Measurements from ENCODE around the gene CHMP1A. TPM values are rescaled to one million over a fixed set of nuclear protein-coding genes. Genes with fewer than 3 reads are reported as not detected.
"Not testable (repeated sequence)": the region's sequence is repeated elsewhere in the genome, so short reads cannot be mapped to it uniquely, and the experiment has no call there.

The CHMP1A gene
- polyA plus RNA-seq, 1 donor = 51.3 TPM

DNA sequence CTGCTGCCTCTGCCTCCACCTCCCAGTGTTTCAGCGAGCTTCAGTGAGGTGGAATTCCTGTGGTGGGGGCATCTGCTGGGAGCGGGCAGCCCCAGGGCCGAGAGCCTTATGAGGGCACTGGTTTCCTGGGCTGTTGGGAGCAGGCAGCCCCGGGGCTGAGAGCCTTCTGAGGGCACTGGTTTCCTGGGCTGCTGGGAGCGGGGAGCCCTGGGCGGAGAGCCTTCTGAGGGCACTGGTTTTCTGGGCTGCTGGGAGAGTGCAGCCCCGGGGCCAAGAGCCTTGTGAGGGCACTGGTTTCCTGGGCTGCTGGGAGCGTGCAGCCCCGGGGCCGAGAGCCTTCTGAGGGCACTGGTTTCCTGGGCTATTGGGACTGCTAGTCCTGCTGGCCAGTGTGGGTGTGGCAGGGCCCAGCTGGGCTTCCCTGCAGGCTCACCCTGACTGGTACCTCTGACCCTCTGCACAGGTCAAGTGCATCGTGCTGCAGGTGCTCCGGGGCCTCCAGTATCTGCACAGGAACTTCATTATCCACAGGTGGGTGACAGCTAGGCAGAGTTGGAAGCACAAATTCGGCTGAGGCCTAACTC is 34.6 kb upstream of the CHMP1A start:
- DNase-seq = no peak

DNA sequence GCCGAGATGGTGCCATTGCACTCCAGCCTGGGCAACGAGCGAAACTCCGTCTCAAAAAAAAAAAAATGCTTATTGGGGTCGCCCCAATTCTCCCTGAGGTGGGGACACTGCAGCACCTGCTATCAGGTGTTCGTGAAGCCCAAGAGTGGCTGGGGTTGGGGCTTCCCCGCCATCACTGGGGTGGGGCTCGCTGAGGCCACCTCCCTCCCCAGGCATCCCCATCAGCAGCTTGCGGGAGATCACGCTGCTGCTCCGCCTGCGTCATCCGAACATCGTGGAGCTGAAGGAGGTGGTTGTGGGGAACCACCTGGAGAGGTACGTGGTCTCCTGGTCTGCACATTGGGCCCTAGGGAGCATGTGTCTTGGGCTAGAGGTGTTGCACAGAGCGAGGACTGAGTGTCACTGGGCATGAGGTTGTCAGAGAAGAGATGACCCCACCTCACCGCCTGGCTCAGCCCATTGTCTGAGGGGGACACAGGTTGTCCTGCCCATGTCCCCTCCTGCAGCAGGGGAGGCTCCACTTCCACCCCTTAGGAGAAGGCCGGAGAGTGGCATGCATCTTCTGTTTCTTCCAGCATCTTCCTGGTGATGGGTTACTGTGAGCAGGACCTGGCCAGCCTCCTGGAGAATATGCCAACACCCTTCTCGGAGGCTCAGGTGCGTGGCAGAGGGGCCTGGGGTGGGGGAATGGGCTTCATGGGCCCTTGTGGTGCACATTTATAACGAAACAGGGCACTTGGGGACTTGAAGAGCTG is 33.9 kb upstream of the CHMP1A start:
- DNase-seq = no peak

GRCh38 chr16:89690392-89690901 is 32.9 kb upstream of the CHMP1A start:
- DNase-seq = no peak

- DNase-seq = not testable (repeated sequence)
Observed at GRCh38 chr16:89689621-89690020, 32.1 kb upstream of the CHMP1A start.

- DNase-seq = no peak
Observed at GRCh38 chr16:89689142-89689541, 31.6 kb upstream of the CHMP1A start.

- DNase-seq = no peak
Observed at GRCh38 chr16:89688395-89688794, 30.9 kb upstream of the CHMP1A start.

- no peak for DNase-seq
Observed at GRCh38 chr16:89687092-89687940, 29.8 kb upstream of the CHMP1A start.

GRCh38 chr16:89686520-89687091 is 29.1 kb upstream of the CHMP1A start, which contains the start of gene CDK10:
Gene CDK10, plus strand, starts transcription at chr16:89686689. Its CDS starts 22 bp downstream, at chr16:89686711.
- peak; percentile 94 for DNase-seq

DNA sequence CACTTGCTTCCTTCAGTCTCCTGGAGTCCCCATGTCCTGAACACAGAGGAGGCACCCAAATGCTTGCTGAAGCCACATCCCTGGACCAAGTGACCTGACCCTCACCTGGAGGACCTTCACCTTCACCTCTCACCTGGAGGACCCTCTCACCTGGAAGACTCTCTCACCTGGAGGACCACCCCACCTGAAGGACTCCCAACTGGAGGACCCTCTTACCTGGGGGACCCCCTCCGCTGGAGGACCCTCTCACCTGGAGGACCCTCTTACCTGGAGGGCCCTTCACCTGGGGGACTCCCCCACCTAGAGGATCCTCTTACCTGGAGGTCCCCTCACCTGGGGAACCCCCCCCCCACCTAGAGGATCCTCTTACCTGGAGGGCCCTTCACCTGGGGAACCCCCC is 28.4 kb upstream of the CHMP1A start:
- no peak for DNase-seq

- DNase-seq = no peak
Observed at GRCh38 chr16:89678258-89678657, 20.8 kb upstream of the CHMP1A start.

GRCh38 chr16:89672177-89672941 is 14.9 kb upstream of the CHMP1A start:
- no peak for DNase-seq

DNA sequence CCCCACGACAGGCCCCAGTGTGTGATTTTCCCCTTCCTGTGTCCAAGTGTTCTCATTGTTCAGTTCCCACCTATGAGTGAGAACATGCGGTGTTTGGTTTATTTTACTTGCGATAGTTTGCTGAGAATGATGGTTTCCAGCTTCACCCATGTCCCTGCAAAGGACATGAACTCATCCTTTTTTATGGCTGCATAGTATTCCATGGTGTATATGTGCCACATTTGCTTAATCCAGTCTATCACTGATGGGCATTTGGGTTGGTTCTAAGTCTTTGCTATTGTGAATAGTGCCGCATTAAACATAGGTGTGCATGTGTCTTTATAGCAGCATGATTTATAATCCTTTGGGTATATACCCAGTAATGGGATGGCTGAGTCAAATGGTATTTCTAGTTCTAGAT is 14.1 kb upstream of the CHMP1A start:
- DNase-seq = not testable (repeated sequence)

DNA sequence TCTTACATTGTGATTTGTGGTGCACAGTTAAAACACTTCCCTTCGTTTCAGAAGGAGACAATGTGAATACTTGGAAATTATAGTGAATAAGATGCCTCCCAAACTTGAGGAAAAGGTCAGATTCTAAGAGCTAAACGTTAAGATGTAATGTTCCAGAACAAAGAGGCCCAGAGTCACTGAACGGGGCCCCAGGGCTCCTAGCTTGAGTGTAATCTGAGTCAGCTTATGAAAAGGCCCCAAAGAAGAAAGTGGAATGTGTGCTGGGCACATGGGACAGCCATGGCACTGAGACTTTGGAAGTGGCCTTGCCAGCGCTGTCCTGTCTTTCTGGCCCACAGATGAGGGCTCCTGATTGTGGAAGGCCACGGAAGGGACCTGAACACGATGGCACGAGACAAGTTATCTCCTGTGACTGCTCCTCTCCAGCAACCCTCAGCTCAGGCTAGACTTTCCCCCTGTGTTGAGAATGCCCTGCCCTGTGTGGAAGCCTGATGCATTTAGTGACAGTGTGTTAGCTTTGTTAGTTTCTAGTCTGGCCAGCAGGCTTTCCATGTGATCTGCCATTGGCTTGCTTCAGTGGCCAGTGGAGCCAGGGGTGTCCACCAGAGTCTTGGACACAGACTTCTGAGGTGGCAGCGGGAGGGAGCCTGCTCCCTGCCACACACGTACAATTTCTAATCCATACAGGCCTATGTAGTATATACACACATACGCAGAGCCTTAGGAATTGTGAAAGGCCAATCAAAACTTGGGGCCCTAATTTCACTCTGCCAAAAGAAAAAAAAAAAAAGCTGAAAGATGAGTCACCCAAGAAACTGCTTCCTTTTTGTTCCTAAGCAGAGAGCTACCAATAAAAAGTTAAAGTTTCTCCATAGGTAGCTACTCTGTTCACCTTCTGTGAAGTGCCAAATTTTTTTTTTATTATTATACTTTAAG is 13.3 kb upstream of the CHMP1A start:
- DNase-seq = no peak

DNA sequence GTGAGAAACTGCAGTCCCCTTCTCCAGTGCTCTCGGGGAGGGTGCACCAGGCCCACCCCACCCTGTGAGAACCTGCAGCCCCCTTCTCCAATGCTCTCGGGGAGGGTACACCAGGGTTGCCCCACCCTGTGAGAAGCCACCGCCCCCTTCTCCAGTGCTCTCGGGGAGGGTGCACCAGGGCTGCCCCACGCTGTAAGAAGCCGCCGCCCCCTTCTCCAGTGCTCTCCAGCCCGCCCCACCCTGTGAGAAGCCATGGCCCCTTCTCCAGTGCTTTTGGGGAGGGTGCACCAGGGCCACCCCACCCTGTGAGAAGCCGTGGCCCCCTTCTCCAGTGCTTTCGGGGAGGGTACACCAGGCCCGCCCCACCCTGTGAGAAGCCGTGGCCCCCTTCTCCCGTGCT is 12.2 kb upstream of the CHMP1A start:
- DNase-seq = no peak

DNA sequence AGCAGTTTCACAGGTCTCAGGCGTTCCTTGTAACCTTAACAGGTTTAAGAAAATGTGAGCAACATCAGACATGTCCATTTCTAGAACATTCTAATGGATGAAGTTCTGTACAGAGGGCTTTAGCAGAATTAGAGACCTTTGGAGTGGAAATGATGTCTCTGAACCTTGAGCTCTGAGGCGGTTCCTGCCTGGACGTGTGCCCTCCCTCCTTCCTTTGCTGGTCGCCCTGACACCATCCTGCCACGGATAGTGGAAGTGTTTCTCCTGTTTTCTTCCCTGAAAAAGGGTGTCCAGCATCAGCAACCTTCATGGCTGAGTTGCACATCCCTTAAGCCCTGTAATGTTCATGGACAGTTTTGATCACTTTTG is 11.3 kb upstream of the CHMP1A start:
- DNase-seq = no peak

DNA sequence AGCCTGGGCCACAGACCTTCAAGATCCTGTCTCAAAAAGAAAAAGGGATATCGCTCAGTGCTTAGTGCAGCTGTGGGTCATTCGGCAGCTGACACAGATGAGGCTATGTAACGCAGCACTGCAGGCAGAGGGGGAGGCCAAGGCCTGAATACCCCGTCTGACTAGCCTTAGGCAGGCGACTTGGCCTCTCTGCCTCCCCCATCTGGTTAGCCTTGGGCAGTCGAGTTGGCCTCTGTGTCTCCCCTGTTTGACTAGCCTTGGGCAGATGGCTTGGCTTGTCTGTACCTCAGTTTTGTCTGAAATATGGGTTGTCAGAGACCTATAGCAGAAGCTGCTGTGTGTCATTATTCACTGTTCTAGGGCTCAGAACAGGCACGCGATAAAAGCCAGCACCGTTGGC is 10.1 kb upstream of the CHMP1A start:
- no peak for DNase-seq

DNA sequence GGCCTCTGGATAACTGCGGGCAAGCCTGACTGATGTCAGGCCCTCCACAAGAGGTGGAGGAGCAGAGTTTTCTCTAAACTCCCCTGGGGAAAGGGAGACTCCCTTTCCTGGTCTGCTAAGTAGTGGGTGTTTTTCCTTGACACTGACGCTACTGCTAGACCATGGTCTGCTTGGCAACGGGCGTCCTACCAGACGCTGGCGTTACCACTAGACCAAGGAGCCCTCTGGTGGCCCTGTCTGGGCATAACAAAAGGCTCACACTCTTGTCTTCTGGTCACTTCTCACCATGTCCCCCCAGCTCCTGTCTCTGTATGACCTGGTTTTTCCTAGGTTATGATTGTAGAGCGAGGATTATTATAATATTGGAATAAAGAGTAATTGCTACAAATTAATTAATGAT is 9.5 kb upstream of the CHMP1A start:
- DNase-seq = not testable (repeated sequence)

DNA sequence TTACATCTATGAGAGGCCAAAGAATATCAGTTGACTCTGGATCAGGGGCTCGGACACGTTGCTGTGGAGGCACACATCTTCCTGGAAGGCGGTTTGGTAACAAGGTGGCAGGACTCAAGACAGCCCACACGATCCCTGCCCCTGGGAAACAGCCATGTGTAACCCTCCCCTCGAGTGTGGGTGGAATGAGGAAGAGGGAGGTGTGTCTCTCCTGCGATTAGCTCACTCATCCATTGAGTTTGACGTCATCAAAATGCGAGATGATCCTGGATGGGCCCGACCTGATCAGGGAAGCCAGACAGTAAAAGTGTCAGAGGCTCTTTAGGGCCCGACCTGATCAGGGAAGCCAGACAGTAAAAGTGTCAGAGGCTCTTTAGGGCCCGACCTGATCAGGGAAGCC is 6.7 kb upstream of the CHMP1A start:
- not testable (repeated sequence) for DNase-seq

- no peak for DNase-seq
Observed at GRCh38 chr16:89661215-89661614, 3.7 kb upstream of the CHMP1A start.

GRCh38 chr16:89660146-89660545 is 2.6 kb upstream of the CHMP1A start:
- DNase-seq = no peak

Measured in hindlimb muscle (tissue), 1 donor.